Stimulated activated memory B cell treated with anti-CD40 and anti-IgM and Interleukin-4, amounts not matched to agents 10 μg/mL and 1 μg/mL and 100 μg/mL, for 72 hours (primary cell): Measurements from ENCODE around the gene FAM162A.
"Not testable (repeated sequence)": the region's sequence is repeated elsewhere in the genome, so short reads cannot be mapped to it uniquely, and the experiment has no call there.

Source experiments
- ATAC-seq: fragments of 150-1000 bp; cut with Tn5 transposase; 2 replicates; pipeline ENCODE4 v1.10.0; 2021
- H3K27ac Mint-ChIP-seq: one replicate; pipeline ENCODE4 v1.8.0; 2022; ENCODE audit warnings: mild to moderate bottlenecking, mixed read lengths
- H3K27me3 Mint-ChIP-seq: one replicate; pipeline ENCODE4 v1.8.0; 2022; ENCODE audit warnings: mixed read lengths
- H3K36me3 Mint-ChIP-seq: one replicate; pipeline ENCODE4 v1.8.0; 2022; ENCODE audit warnings: mixed read lengths
- H3K4me1 Mint-ChIP-seq: one replicate; pipeline ENCODE4 v1.8.0; 2022; ENCODE audit warnings: mixed read lengths
- H3K4me3 Mint-ChIP-seq: one replicate; pipeline ENCODE4 v1.8.0; 2022; ENCODE audit warnings: mild to moderate bottlenecking, moderate library complexity, mixed read lengths
- H3K9me3 Mint-ChIP-seq: one replicate; pipeline ENCODE4 v1.8.0; 2022; ENCODE audit warnings: mixed read lengths

Gene FAM162A

GRCh38 chr3:122427857-122428471 lies 44.0 kb downstream of the FAM162A start:
- Mint-ChIP-seq H3K4me3 (no peak overlapping the region), H3K27ac (peak overlapping the region; percentile 64), H3K36me3 (peaks cover 74% of the 10 kb centered on the region), H3K4me1 (peaks cover 8% of the 10 kb centered on the region), H3K27me3 (no peaks in the 10 kb centered on the region), H3K9me3 (peaks cover 3% of the 10 kb centered on the region)
- no peak for ATAC-seq

DNA sequence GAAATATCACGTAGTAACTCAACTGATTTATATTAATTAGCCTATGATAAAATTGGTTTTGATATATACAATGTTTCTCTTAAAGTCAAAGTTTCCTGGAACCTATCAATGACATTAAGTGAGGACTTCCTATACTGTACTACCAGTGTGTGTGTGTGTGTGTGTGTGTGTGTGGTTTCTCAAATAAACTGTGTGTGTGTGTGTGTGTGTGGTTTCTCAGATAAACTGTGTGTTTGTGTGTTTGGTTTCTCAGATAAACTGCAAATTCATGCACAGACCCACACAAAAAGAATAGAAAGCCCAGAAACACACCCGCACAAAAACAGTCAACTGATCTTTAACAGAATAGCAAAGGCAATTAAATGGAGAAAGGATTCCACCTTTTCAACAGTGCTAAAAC lies 46.4 kb downstream of the FAM162A start:
- Mint-ChIP-seq H3K27ac (no peak overlapping the region), H3K4me3 (no peak overlapping the region), H3K27me3 (no peaks in the 10 kb centered on the region), H3K4me1 (peaks cover 8% of the 10 kb centered on the region), H3K9me3 (peaks cover 3% of the 10 kb centered on the region), H3K36me3 (peaks cover 82% of the 10 kb centered on the region)
- ATAC-seq, result no peak

GRCh38 chr3:122435950-122436349 lies 52.0 kb downstream of the FAM162A start:
- H3K27ac Mint-ChIP-seq, result no peak overlapping the region
- H3K27me3 Mint-ChIP-seq, result no peaks in the 10 kb centered on the region
- peaks cover 81% of the 10 kb centered on the region for H3K36me3 Mint-ChIP-seq
- H3K4me3 Mint-ChIP-seq, result no peak overlapping the region
- no peak for ATAC-seq
- H3K9me3 Mint-ChIP-seq, result peaks cover 5% of the 10 kb centered on the region
- H3K4me1 Mint-ChIP-seq, result peaks cover 2% of the 10 kb centered on the region

GRCh38 chr3:122443090-122443489 lies 59.1 kb downstream of the FAM162A start:
- H3K27ac Mint-ChIP-seq, result no peak overlapping the region
- no peaks in the 10 kb centered on the region for H3K27me3 Mint-ChIP-seq
- ATAC-seq, result no peak
- H3K36me3 Mint-ChIP-seq, result peaks cover 96% of the 10 kb centered on the region
- no peak overlapping the region for H3K4me3 Mint-ChIP-seq
- H3K9me3 Mint-ChIP-seq, result peaks cover 4% of the 10 kb centered on the region
- peaks cover 28% of the 10 kb centered on the region for H3K4me1 Mint-ChIP-seq

GRCh38 chr3:122443762-122444490 lies 59.9 kb downstream of the FAM162A start:
- peaks cover 96% of the 10 kb centered on the region for H3K36me3 Mint-ChIP-seq
- H3K4me3 Mint-ChIP-seq, H3K9me3 Mint-ChIP-seq, H3K27ac Mint-ChIP-seq, ATAC-seq, H3K27me3 Mint-ChIP-seq: not testable (repeated sequence)
- H3K4me1 Mint-ChIP-seq, result peaks cover 28% of the 10 kb centered on the region

DNA sequence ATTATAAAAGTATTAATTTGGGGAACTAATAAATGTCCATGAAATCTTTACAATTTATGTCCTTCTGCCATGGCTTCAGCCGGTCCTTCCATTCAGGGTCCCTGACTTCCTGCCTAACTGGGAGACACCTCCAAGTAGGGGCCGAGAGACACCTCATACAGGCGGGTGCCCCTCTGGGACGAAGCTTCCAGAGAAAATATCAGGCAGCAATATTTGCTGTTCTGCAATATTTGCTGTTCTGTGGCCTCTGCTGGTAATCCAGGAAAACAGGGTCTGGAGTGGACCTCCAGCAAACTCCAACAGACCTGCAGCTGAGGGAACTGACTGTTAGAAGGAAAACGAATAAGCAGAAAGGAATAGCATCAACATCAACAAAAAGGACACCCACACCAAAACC lies 60.5 kb downstream of the FAM162A start:
- H3K9me3 Mint-ChIP-seq, ATAC-seq, H3K27me3 Mint-ChIP-seq, H3K4me3 Mint-ChIP-seq, H3K27ac Mint-ChIP-seq: not testable (repeated sequence)
- peaks cover 28% of the 10 kb centered on the region for H3K4me1 Mint-ChIP-seq
- H3K36me3 Mint-ChIP-seq, result peaks cover 99% of the 10 kb centered on the region

DNA sequence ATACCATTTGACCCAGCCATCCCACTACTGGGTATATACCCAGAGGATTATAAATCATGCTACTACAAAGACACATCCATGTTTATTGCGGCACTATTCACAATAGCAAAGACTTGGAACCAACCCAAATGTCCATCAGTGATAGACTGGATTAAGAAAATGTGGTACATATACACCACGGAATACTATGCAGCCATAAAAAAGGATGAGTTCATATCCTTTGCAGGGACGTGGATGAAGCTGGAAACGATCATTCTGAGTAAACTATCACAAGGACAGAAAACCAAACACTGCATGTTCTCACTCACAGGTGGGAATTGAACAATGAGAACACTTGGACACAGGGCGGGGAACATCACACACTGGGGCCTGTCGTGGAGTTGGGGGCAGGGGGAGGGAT lies 64.2 kb downstream of the FAM162A start:
- H3K4me3 Mint-ChIP-seq, H3K9me3 Mint-ChIP-seq, ATAC-seq, H3K27me3 Mint-ChIP-seq: not testable (repeated sequence)
- peak overlapping the region; percentile 12 for H3K27ac Mint-ChIP-seq
- H3K4me1 Mint-ChIP-seq, result peaks cover 23% of the 10 kb centered on the region
- H3K36me3 Mint-ChIP-seq, result peaks cover 88% of the 10 kb centered on the region

DNA sequence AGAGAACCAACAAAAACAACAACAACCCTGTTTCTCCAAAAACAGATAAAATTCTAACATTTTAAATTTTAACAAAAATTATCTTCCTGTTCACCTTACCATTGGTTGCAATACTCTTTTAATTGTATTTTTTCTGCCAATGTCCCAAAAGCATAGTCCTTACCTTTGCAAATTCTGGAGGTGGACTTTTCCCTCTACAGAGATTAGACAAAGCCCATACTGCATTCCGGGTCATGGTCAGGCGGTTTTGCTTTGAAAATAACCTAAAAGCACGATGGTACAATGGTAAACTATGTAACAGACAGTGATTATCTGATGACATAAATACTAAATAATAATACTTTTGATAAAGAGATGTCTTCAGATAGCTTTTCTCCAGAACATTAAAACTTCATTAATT lies 67.4 kb downstream of the FAM162A start:
- Mint-ChIP-seq H3K27ac (no peak overlapping the region), H3K4me1 (peaks cover 21% of the 10 kb centered on the region), H3K9me3 (no peaks in the 10 kb centered on the region), H3K36me3 (peaks cover 71% of the 10 kb centered on the region), H3K27me3 (no peaks in the 10 kb centered on the region), H3K4me3 (no peak overlapping the region)
- ATAC-seq, result no peak

GRCh38 chr3:122456074-122456473 lies 72.1 kb downstream of the FAM162A start:
- H3K27me3 Mint-ChIP-seq, result no peaks in the 10 kb centered on the region
- peaks cover 66% of the 10 kb centered on the region for H3K36me3 Mint-ChIP-seq
- H3K4me1 Mint-ChIP-seq, result peaks cover 6% of the 10 kb centered on the region
- no peaks in the 10 kb centered on the region for H3K9me3 Mint-ChIP-seq
- no peak overlapping the region for H3K4me3 Mint-ChIP-seq
- ATAC-seq, result no peak
- H3K27ac Mint-ChIP-seq, result peak overlapping the region; percentile 71

DNA sequence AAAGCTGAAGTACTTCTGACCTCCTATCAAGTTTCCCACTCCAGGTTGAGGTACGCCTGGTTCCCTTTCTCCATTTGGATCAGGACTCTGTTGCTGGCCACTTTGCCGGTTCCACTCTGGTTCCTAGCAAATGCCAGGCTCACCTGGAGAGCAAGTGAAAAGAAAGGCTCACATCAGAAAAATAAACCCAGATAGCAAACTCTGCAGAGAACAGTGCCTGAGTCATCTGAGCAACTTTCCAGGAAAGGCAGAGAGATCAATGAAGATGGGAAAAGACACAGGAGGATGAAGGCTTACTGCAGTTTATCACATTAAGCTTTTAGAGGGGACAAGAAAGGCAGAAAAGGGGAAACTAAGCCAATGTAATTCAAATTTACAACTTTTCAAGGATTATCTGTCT lies 73.7 kb downstream of the FAM162A start:
- no peak overlapping the region for H3K4me3 Mint-ChIP-seq
- no peaks in the 10 kb centered on the region for H3K9me3 Mint-ChIP-seq
- no peaks in the 10 kb centered on the region for H3K27me3 Mint-ChIP-seq
- peak overlapping the region; percentile 7 for H3K27ac Mint-ChIP-seq
- peaks cover 63% of the 10 kb centered on the region for H3K36me3 Mint-ChIP-seq
- H3K4me1 Mint-ChIP-seq, result peaks cover 6% of the 10 kb centered on the region
- ATAC-seq, result no peak

DNA sequence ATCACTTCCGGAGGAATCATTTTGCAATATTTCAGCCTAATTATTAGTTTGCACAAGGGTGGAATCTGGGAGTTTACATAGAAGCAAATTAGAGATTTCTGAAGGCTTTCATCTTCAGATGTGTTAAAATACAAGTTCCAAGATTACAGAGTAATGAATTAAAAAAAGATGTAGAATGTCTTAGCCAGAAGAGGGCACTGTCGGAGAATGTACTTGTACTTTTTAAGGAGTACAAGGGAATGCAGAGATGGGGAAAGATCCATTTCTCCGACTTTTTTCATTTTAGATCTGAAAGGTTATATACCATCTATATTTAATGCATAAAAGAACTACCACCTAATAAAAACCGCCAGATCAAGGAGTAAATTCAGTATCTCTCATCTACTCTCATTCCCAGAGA lies 75.0 kb downstream of the FAM162A start:
- Mint-ChIP-seq H3K4me3 (no peak overlapping the region), H3K27ac (peak overlapping the region; percentile 53), H3K4me1 (peaks cover 6% of the 10 kb centered on the region), H3K36me3 (peaks cover 66% of the 10 kb centered on the region), H3K27me3 (no peaks in the 10 kb centered on the region), H3K9me3 (no peaks in the 10 kb centered on the region)
- no peak for ATAC-seq

DNA sequence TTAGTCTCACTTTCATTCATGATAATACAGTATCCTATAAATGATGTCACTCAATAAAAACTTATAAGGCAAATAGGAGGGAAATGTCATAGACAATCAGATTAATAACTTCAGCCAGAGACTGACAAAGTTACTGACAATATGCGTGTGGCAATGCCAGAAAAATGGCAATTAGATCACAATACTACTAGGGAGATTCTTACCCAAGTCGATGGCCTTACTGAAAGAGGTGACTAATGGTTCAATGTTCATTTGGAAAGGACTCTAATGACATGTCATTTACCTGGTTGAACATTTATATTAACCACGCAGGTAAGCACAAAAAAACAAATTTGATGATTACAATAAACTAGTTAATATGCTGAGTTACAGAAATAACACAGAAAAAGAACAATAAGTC lies 77.8 kb downstream of the FAM162A start:
- H3K36me3 Mint-ChIP-seq, result peaks cover 63% of the 10 kb centered on the region
- H3K4me1 Mint-ChIP-seq, result peaks cover 5% of the 10 kb centered on the region
- no peak overlapping the region for H3K4me3 Mint-ChIP-seq
- H3K27ac Mint-ChIP-seq, result no peak overlapping the region
- no peaks in the 10 kb centered on the region for H3K9me3 Mint-ChIP-seq
- H3K27me3 Mint-ChIP-seq, result no peaks in the 10 kb centered on the region
- ATAC-seq, result no peak
